Pancreas (tissue), 10 donors: ENCODE measurements around the gene ATXN1. TPM values are rescaled to one million over a fixed set of nuclear protein-coding genes. Genes with fewer than 3 reads are reported as not detected.

ENCODE experiments used
- ATAC-seq, 4 donors: fragments of 200-7000 bp; cut with Tn5 transposase; one replicate each; pipeline versions ENCODE4 v1.8.0 to v1.9.1; 2020; ENCODE audit warnings: mild to moderate bottlenecking in 4 of 4, moderate library complexity in 4 of 4
- DNase-seq, 6 donors: peaks; one replicate each; pipeline ENCODE4 v3.0.0-alpha.2; 2020
- FAIRE-seq: peaks from 2 replicates; lab custom pipeline; 2012; peaks lifted over from hg19 to GRCh38; lab: Jason Lieb, UNC
- H3K27ac ChIP-seq, 4 donors: fragments of 200-600 bp; sonication (generic); 1 replicate in 3 of 4; 2 replicates in 1 of 4; pipeline versions ENCODE4 v1.5.0 to v1.8.0; 2020
- H3K27me3 ChIP-seq, 4 donors: fragments of 200-600 bp; one replicate each; pipeline ENCODE4 v1.8.0; 2021
- H3K36me3 ChIP-seq, 3 donors: fragments of 200-600 bp; sonication (generic) in 1 of 3; one replicate each; pipeline versions ENCODE4 v1.5.0 to v1.8.0; 2020 to 2021
- H3K4me1 ChIP-seq, 3 donors: fragments of 200-600 bp; one replicate each; pipeline ENCODE4 v1.8.0; 2021
- H3K4me3 ChIP-seq, 4 donors: fragments of 200-600 bp; sonication (generic) in 2 of 4; one replicate each; pipeline versions ENCODE4 v1.5.0 to v1.8.0; 2020 to 2021
- H3K9me3 ChIP-seq, 4 donors: fragments of 200-600 bp; one replicate each; pipeline ENCODE4 v1.8.0; 2021
- CTCF ChIP-seq, 4 donors: fragments of 200-600 bp; sonication (generic) in 3 of 4; IDR thresholded peaks; one replicate each; pipeline versions ENCODE4 v1.5.0 to v1.8.0; 2021; ENCODE audit warnings: antibody characterized with exemption in 4 of 4
- WGBS, 2 donors: extraction: QIAGEN DNeasy Blood & Tissue Kit; methylation state at CpG; one replicate each; pipeline ENCODE4 v1.1.7; 2013; 5-methylcytosine and 5-hydroxymethylcytosine counted together
- intact Hi-C, 3 donors: fragments of 100-400 bp; cut with DNase I; formaldehyde crosslinking; loops; one replicate each; pipeline versions ENCODE4 v1.11.1 to v1.14.2; 2022
- polyA plus RNA-seq, 2 donors: library from polyadenylated mRNA; stranded (reverse); fragments of 200-250 nt; gene quantifications; one replicate each; pipeline ENCODE4 v1.2.3, GENCODE V29; 2013
- total RNA-seq, 6 donors: library from RNA; stranded (reverse); fragmentation: NEBNext Ultra II Directional in 4 of 6; extraction: Animal tissue kit (Norgen Biotek cat#: 25700) in 4 of 6; gene quantifications; one replicate each; pipeline versions ENCODE4 v1.2.1 to v1.2.4, GENCODE V29; 2021 to 2023
- donor health status: healthy with polysubstance abuse.
- donor health status: DM: no; HTN: no; CAD: no; lungs with moderate emphysema.
- donor health status: DM: no; HTN: no; CAD: no.
- donor health status: control.
- donor health status: control.
- donor health status: Bipolar disorder and iron deficiency.
- donor health status: DM: yes; HTN: yes; CAD: no.
- donor health status: DM: no; HTN: no; CAD: no.
- donor health status: DM: no; HTN: no; CAD: no.
- donor health status: DM: yes; HTN: yes; CAD: no.

Gene ATXN1
- total and polyA plus RNA-seq, 8 donors = 4.9 to 38.6 (median 20.5) TPM

GRCh38 chr6:16354692-16355091 is 406.6 kb downstream of the ATXN1 start:
- no peak overlapping the region for H3K27ac ChIP-seq
- no peak for FAIRE-seq

GRCh38 chr6:16352821-16353438 is 408.3 kb downstream of the ATXN1 start:
- H3K36me3 ChIP-seq = no peaks in the 10 kb centered on the region
- no peak for TF ChIP-seq CTCF (IDR thresholded peaks at IDR 0.05)
- FAIRE-seq (no peak), ATAC-seq (no peak), DNase-seq (no peak)
- whole genome bisulfite sequencing, 2 donors = 94 to 95% methylated on average over 19 of the region's 19 CpGs
- H3K27me3 ChIP-seq = no peaks in the 10 kb centered on the region
- intact Hi-C loops = no loop called here
- H3K4me3 ChIP-seq = no peak overlapping the region
- H3K9me3 ChIP-seq = no peaks in the 10 kb centered on the region
- no peaks in the 10 kb centered on the region for H3K4me1 ChIP-seq
- no peak overlapping the region for H3K27ac ChIP-seq

More at GRCh38 chr6:16354692-16355091, 406.6 kb downstream of the ATXN1 start:
- Histone ChIP-seq H3K36me3 (no peaks in the 10 kb centered on the region), H3K4me1 (no peaks in the 10 kb centered on the region), H3K9me3 (no peaks in the 10 kb centered on the region), H3K27me3 (no peaks in the 10 kb centered on the region), H3K4me3 (no peak overlapping the region)
- intact Hi-C loops = no loop called here
- 100% methylated on average over 1 of the region's 1 CpG for WGBS, 2 donors
- ATAC-seq (no peak), DNase-seq (no peak)
- TF ChIP-seq CTCF (IDR thresholded peaks at IDR 0.05) = no peak

GRCh38 chr6:16352258-16352635 is 409.0 kb downstream of the ATXN1 start:
- no peaks in the 10 kb centered on the region for H3K9me3 ChIP-seq
- H3K36me3 ChIP-seq = no peaks in the 10 kb centered on the region
- intact Hi-C loops = no loop called here
- no peaks in the 10 kb centered on the region for H3K27me3 ChIP-seq
- 83 to 86% methylated on average over 5 of the region's 5 CpGs for WGBS, 2 donors
- H3K4me1 ChIP-seq = no peaks in the 10 kb centered on the region
- no peak for FAIRE-seq
- H3K4me3 ChIP-seq = no peak overlapping the region
- ATAC-seq = no peak
- TF ChIP-seq CTCF (IDR thresholded peaks at IDR 0.05) = no peak
- no peak overlapping the region for H3K27ac ChIP-seq
- DNase-seq = no peak

- Histone ChIP-seq H3K27me3 (no peaks in the 10 kb centered on the region), H3K4me1 (peaks cover 0 to 6% (median 0%) of the 10 kb centered on the region in 3 donors), H3K4me3 (no peak overlapping the region), H3K36me3 (no peaks in the 10 kb centered on the region), H3K27ac (no peak overlapping the region), H3K9me3 (no peaks in the 10 kb centered on the region)
- WGBS, 2 donors = 83 to 86% methylated on average over 2 of the region's 2 CpGs
- no peak for DNase-seq
- intact Hi-C loops = no loop called here
- no peak for ATAC-seq
- no peak for FAIRE-seq
- no peak for TF ChIP-seq CTCF (IDR thresholded peaks at IDR 0.05)
These were observed 411.7 kb downstream of the ATXN1 start for GRCh38 chr6:16349544-16349943.

- no peak for TF ChIP-seq CTCF (IDR thresholded peaks at IDR 0.05)
- intact Hi-C loops = no loop called here
These were observed 414.4 kb downstream of the ATXN1 start for GRCh38 chr6:16346831-16347230.

More at GRCh38 chr6:16346831-16347230, 414.4 kb downstream of the ATXN1 start:
- WGBS, 2 donors = 96 to 98% methylated on average over 31 to 32 of the region's 32 CpGs
- ATAC-seq = no peak
- H3K4me1 ChIP-seq = peaks cover 0 to 6% (median 0%) of the 10 kb centered on the region in 3 donors
- no peaks in the 10 kb centered on the region for H3K27me3 ChIP-seq
- no peak overlapping the region for H3K4me3 ChIP-seq
- H3K9me3 ChIP-seq = no peaks in the 10 kb centered on the region
- FAIRE-seq = no peak
- no peaks in the 10 kb centered on the region for H3K36me3 ChIP-seq
- no peak for DNase-seq
- no peak overlapping the region for H3K27ac ChIP-seq
